Effector memory CD4-positive, alpha-beta T cell (primary cell): ENCODE data around the gene PRSS57.
A peak's percentile ranks its signal among the peaks of the same experiment; 100 is the strongest.

ENCODE experiments used
- DNase-seq, 3 donors: peaks; one replicate each; pipeline ENCODE4 v3.0.0-alpha.2; 2020
- H3K27ac ChIP-seq: 2 replicates; pipeline ENCODE4 v1.7.0; 2013; ENCODE audit warnings: mild to moderate bottlenecking, low read length, moderate library complexity; ENCODE audit not compliant: insufficient read depth, poor library complexity, severe bottlenecking
- H3K27me3 ChIP-seq: replicated peaks from 2 replicates; pipeline ENCODE4 v1.7.0; 2013; ENCODE audit warnings: mild to moderate bottlenecking, low read length; ENCODE audit not compliant: insufficient read depth, control insufficient read depth, poor library complexity, severe bottlenecking
- H3K36me3 ChIP-seq: 2 replicates; pipeline ENCODE4 v1.7.0; 2013; ENCODE audit warnings: mild to moderate bottlenecking, low read length, moderate library complexity; ENCODE audit not compliant: control insufficient read depth, insufficient read depth
- H3K4me1 ChIP-seq: 2 replicates; pipeline ENCODE4 v1.7.0; 2013; ENCODE audit warnings: low read length, mild to moderate bottlenecking; ENCODE audit not compliant: control insufficient read depth, insufficient read depth, poor library complexity, severe bottlenecking
- H3K4me3 ChIP-seq: 2 replicates; pipeline ENCODE4 v1.7.0; 2013; ENCODE audit warnings: low read length, low read depth, mild to moderate bottlenecking; ENCODE audit not compliant: insufficient read depth, poor library complexity, severe bottlenecking
- H3K9me3 ChIP-seq: 2 replicates; pipeline ENCODE4 v1.7.0; 2013; ENCODE audit warnings: mild to moderate bottlenecking, low read length, moderate library complexity; ENCODE audit not compliant: control insufficient read depth

PRSS57 gene

DNA sequence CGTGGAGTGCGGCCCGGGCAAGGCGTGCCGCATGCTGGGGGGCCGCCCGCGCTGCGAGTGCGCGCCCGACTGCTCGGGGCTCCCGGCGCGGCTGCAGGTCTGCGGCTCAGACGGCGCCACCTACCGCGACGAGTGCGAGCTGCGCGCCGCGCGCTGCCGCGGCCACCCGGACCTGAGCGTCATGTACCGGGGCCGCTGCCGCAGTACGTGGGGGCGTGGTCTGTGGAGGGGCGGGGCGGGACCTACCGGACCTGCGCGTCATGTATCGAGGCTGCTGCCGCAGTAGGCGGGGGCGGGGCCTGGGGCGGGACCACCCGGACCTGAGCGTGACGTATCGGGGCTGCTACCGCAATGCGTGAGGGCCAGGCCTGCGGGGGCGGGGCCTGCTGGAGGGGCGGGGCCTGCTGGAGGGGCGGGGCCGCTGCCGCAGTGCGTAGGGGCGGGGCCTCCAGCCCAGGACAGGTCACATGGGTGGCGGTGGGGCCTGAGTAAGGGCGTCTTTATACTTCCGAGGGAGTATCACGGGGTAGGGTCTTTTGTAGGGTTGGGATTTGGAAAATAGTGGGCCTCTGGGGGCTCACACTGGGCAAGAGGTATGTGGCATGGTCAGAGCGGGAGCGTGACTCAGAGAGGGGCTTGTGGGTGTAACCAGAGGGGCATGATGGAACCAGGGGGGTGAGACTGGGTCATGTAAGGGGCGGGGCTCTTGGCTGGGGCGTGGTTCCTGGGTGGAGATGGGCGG is 14.8 kb downstream of the PRSS57 start:
- peak; percentile 100 for DNase-seq
- Histone ChIP-seq H3K4me3 (peak overlapping the region; percentile 60), H3K4me1 (peaks cover 12% of the 10 kb centered on the region), H3K36me3 (no peaks in the 10 kb centered on the region), H3K27ac (peak overlapping the region; percentile 77), H3K9me3 (no peaks in the 10 kb centered on the region), H3K27me3 (peaks cover 11% of the 10 kb centered on the region)

- no peaks in the 10 kb centered on the region for H3K9me3 ChIP-seq
- no peak for DNase-seq
Measured at GRCh38 chr19:679418-680286, 15.6 kb downstream of the PRSS57 start.

DNA sequence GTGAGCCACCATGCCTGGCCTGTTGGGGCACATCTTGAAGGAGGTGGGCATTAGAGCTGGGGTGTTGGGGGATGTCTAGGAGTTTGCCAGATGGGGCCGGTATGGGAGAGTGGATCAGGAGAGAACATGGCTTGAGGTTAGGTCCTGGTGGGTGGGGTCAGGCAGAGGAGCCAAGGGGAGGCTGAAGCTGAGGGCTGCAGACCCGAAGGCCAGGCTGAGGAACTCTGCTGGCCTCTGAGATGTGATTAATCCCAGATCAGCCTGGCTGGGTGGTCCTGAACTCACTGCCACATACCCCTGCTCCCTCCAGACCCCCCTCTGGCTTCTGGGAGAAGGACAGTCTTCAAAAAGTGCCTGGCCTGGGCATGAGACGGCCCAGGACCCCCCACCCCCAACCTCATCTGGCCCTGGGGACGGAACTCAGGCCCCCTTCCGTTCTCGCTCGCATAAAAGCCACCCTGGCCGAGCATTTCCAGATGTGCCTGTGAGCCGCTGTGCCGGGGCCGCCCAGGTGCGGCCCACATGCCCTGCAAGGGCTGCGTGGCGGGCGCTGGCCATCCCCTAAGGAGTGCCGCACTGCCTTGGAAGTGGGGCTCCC is 16.4 kb downstream of the PRSS57 start:
- Histone ChIP-seq H3K27me3 (peaks cover 12% of the 10 kb centered on the region), H3K4me1 (peaks cover 12% of the 10 kb centered on the region), H3K27ac (no peak overlapping the region)

More at GRCh38 chr19:679418-680286, 15.6 kb downstream of the PRSS57 start:
- no peaks in the 10 kb centered on the region for H3K36me3 ChIP-seq
- peaks cover 12% of the 10 kb centered on the region for H3K4me1 ChIP-seq
- H3K27ac ChIP-seq, result peak overlapping the region; percentile 42
- H3K27me3 ChIP-seq, result peaks cover 12% of the 10 kb centered on the region
- peak overlapping the region; percentile 49 for H3K4me3 ChIP-seq

DNA sequence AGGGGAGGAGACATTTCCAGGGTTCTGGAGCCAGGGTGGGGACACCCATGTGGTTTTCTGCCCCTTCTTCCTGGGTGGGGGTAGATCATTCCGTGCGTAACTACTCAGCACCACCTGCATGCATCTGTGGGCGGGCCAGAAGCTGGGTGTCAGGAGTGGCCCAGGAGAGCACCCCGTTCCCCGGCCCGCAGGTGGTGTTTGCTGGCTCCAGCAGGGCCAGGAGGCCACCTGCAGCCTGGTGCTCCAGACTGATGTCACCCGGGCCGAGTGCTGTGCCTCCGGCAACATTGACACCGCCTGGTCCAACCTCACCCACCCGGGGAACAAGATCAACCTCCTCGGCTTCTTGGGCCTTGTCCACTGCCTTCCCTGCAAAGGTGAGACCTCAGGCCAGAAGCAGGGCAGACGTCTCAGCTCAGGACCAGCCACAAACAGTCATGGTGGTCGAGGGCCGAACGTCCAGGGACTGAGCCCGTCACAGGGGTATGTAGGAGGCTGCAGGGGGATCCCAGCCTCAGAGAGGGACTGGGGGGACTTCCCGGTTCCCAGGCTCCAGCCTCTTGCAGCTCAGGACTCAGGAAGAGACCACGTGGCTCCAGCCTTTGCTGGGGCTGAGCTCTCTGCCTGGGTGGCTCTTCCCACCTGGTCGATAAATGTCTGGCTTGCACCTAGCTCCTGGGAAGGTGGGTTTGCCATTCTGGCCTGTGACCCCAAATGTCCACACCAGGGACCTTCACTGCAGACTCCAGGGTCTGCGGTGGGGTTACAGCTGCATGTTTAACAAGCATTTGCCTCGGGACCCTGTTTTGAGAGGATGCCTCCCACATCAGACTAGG is 17.4 kb downstream of the PRSS57 start:
- no peaks in the 10 kb centered on the region for H3K9me3 ChIP-seq
- peaks cover 12% of the 10 kb centered on the region for H3K4me1 ChIP-seq
- H3K36me3 ChIP-seq, result no peaks in the 10 kb centered on the region
- no peak overlapping the region for H3K4me3 ChIP-seq
- no peak for DNase-seq
- no peak overlapping the region for H3K27ac ChIP-seq
- peaks cover 12% of the 10 kb centered on the region for H3K27me3 ChIP-seq

More for the DNA sequence above, 16.4 kb downstream of the PRSS57 start:
- H3K36me3 ChIP-seq, result no peaks in the 10 kb centered on the region
- no peak for DNase-seq
- no peak overlapping the region for H3K4me3 ChIP-seq
- H3K9me3 ChIP-seq, result no peaks in the 10 kb centered on the region

DNA sequence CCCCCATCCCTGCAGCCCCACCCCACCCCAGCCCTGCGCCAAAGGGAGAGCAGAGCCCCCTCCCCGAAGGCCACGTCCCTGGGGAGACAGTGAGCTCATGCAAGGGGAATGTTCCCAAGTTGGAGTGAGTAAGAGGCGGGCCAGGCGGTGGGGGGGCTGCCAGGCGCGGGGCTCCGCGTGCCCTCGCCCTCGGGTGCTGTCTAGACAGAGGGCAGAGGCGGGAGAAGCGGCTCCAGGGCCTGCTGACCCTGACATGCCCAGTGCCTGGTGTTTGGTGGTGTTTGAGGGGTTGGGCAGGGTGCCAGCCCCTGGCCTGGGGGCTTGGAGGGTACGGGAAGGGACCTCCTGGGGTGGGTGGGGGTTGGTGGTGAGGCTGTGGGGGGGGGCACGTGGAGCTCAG is 18.1 kb downstream of the PRSS57 start:
- Histone ChIP-seq H3K4me1 (peaks cover 12% of the 10 kb centered on the region), H3K27me3 (peaks cover 12% of the 10 kb centered on the region), H3K4me3 (no peak overlapping the region), H3K36me3 (no peaks in the 10 kb centered on the region), H3K9me3 (no peaks in the 10 kb centered on the region), H3K27ac (no peak overlapping the region)
- no peak for DNase-seq

DNA sequence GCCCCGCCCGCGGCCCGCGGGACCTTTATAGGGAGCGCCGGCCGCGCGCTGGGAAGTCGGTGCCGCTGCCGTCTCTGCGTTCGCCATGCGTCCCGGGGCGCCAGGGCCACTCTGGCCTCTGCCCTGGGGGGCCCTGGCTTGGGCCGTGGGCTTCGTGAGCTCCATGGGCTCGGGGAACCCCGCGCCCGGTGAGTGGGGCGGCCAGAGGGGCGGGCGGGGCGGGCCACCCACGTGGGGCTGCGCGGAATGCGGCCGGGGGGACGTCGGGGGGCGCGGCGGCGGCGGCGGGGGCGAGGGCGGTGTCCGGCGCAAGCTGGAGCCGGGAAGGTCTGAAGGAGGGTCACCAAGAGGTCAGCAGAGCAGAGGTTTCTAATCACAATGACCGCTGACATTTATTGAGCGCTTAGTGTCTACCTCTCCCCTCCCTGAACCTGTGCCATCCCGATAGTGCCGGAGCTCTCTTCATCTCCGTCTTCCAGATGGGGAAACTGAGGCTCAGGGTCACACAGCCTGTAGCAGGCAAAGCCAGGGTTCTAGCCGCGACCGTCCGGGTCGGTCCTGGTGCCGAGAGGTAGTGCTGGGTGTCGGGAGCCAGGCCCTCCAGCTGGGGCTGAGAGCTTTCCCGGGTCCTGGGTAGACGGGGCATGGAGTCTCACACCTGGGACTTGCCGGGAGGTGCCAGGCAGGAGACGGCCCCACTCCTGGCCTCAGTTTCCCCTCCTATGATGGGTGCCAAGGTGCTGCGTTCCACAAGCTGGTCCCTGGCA is 18.7 kb downstream of the PRSS57 start, which contains the start of gene FSTL3:
FSTL3 (plus strand) TSS at position 54 of the 767 bp plus-strand sequence; CDS start at position 86, 32 bp downstream.
- H3K4me3 ChIP-seq, result no peak within 1 kb of the TSS
- H3K27ac ChIP-seq, result no peak within 1 kb of the TSS
- H3K36me3 ChIP-seq, result no peaks in the 10 kb centered on the region
- H3K27me3 ChIP-seq, result peaks cover 12% of the 10 kb centered on the region
- DNase-seq, result no peak
- peaks cover 11% of the 10 kb centered on the region for H3K4me1 ChIP-seq
- no peaks in the 10 kb centered on the region for H3K9me3 ChIP-seq

DNA sequence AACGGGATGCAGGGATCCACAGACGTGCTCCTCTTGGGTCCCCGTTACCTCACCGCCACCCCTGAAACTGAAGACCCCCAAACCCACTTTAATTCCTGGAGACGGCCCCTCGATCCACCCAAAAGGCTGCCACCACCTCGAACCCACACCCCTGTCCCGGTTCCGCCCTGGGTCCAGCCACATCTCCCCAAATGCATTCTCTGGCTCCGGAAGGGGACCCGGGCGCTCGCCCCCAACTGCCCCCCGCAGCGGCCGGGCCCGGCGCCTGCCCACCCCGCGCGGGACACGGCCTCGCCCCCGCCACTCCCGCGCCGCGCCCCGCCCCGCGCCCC is 19.3 kb downstream of the PRSS57 start:
- Histone ChIP-seq H3K4me1 (peaks cover 6% of the 10 kb centered on the region), H3K27ac (no peak overlapping the region)

DNA sequence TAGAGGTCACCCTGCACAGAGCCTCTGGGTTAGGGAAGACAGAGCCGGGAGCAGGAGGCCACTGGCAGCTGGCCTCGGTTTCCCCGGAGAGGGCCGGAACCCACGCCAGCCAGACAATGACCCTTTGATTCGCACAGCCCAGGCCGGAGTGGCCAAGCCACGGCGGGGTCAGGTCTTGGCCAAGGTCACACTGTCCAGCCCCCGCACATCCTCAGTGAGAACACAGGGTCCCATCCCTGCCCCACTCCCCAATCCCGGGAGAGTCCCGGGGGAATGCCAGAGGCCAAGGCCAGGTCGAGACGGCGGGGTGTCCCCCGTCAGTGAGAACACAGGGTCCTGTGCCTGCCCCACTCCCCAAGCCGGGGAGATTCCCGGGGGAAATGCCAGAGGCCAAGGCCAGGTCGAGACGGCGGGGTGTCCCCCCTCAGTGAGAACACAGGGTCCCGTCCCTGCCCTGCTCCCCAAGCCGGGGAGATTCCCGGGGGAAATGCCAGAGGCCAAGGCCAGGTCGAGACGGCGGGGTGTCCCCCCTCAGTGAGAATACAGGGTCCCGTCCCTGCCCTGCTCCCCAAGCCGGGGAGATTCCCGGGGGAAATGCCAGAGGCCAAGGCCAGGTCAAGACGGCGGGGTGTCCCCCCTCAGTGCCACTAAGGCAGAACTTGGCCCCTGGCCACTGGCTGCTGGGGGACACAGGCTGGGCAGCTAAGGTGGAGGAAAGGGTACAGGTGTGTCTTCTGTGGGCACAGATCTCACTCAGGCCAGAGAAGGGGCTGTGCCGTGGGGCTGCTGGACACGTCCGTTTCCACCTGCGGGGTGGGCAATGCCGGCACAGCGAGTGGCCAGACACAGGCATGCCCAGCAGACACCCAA is 20.7 kb downstream of the PRSS57 start:
- no peaks in the 10 kb centered on the region for H3K36me3 ChIP-seq
- H3K27me3 ChIP-seq, result peaks cover 12% of the 10 kb centered on the region
- H3K9me3 ChIP-seq, result no peaks in the 10 kb centered on the region
- no peak overlapping the region for H3K27ac ChIP-seq
- no peak overlapping the region for H3K4me3 ChIP-seq
- H3K4me1 ChIP-seq, result peaks cover 4% of the 10 kb centered on the region
- no peak for DNase-seq

More for the DNA sequence above, 19.3 kb downstream of the PRSS57 start:
- Histone ChIP-seq H3K27me3 (peaks cover 12% of the 10 kb centered on the region), H3K9me3 (no peaks in the 10 kb centered on the region), H3K36me3 (no peaks in the 10 kb centered on the region), H3K4me3 (no peak overlapping the region)
- DNase-seq, result no peak
